Measurements from ENCODE around the gene OR2T34.
"Not testable (repeated sequence)": the region's sequence is repeated elsewhere in the genome, so short reads cannot be mapped to it uniquely, and the experiment has no call there.

The OR2T34 gene

DNA sequence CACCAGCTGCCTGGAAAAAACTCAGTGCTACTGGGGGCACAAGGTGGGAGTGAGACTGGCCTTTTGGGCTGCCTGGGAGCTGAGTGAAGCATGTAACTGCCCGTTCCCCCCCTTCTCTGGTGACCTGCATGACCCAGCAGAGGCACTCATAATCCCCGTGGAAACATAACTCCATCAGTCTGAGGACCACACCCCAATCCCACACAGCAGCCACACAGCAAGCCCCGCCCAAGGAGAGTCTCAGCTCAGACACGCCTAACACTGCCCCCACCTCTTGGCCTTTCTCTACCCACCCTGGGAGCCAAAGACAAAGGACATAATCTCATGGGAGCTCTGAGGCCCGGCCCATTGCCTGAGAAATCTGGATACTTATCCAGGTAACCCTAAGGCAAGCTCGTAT lies 23.5 kb downstream of the OR2T34 start:
- not testable (repeated sequence) for DNase-seq

DNA sequence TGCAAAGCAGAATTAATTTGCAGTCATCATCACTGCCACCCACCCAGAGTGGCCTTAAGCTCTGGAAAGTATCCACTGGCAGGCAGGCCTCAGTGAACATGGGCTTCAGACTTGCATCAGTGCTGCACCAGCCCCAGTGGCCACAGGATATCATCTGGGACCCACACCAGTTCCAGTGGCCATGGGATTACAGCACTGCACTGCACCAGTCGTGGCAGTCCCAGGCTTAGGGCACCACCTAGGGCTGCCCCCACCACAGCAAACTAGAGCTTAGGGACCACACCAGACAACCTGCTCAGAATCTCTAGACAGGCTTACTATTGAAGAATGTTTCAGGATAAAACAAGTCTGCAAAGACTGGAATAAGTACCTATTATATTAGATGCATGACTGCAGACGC lies 27.2 kb downstream of the OR2T34 start:
- DNase-seq: not testable (repeated sequence)

DNA sequence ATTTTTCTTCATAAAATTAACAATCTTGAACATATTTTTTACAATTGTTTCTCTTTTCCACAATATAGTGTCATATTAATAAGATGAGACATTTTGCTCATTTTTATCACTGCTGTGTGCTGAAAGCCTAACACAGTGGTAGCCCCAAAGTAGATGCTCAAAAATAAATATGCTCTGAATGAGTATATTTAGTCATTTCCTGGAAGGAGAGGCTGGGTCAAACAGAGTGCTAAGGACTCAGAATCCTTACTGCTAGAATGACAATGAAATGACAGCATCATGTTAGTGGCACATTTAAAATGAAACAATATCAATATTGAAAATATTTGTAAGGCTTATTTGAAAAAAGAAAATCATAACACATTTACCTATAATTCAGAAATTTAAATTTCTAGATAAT lies 37.1 kb downstream of the OR2T34 start:
- not testable (repeated sequence) for DNase-seq
